Parathyroid adenoma (tissue), 2 donors: ENCODE results near the gene GRID1.

Experiments used
- H2AFZ ChIP-seq: fragments of 300-600 bp; sonication (generic); one replicate; pipeline ENCODE4 v1.7.0; 2017; ENCODE audit warnings: antibody characterized with exemption, mild to moderate bottlenecking
- H3K27ac ChIP-seq: fragments of 300-600 bp; sonication (generic); one replicate; pipeline ENCODE4 v1.7.0; 2017
- H3K27me3 ChIP-seq: fragments of 300-600 bp; sonication (generic); one replicate; pipeline ENCODE4 v1.7.0; 2017; ENCODE audit warnings: low read length; ENCODE audit not compliant: control insufficient read depth, insufficient read depth
- H3K36me3 ChIP-seq: fragments of 300-600 bp; sonication (generic); one replicate; pipeline ENCODE4 v1.7.0; 2017; ENCODE audit warnings: low read length; ENCODE audit not compliant: control insufficient read depth, insufficient read depth
- H3K4me1 ChIP-seq: fragments of 300-600 bp; sonication (generic); one replicate; pipeline ENCODE4 v1.7.0; 2017; ENCODE audit warnings: control low read depth
- H3K4me2 ChIP-seq: fragments of 300-600 bp; sonication (generic); one replicate; pipeline ENCODE4 v1.7.0; 2017; ENCODE audit warnings: low read length
- H3K4me3 ChIP-seq: fragments of 300-600 bp; sonication (generic); one replicate; pipeline ENCODE4 v1.7.0; 2017; ENCODE audit warnings: low read depth, low read length
- H3K79me2 ChIP-seq: fragments of 300-600 bp; sonication (generic); one replicate; pipeline ENCODE4 v1.7.0; 2017; ENCODE audit warnings: control low read depth
- H3K9ac ChIP-seq: fragments of 300-600 bp; sonication (generic); one replicate; pipeline ENCODE4 v1.7.0; 2017; ENCODE audit warnings: mild to moderate bottlenecking
- H3K9me3 ChIP-seq: fragments of 300-600 bp; sonication (generic); one replicate; pipeline ENCODE4 v1.7.0; 2017; ENCODE audit warnings: low read length; ENCODE audit not compliant: control insufficient read depth
- TF ChIP-seq, protein P1 (sequence below): fragments of 300-600 bp; sonication (generic); IDR thresholded peaks from one replicate; pipeline ENCODE4 v1.7.0; 2017; ENCODE audit warnings: antibody characterized with exemption, mild to moderate bottlenecking
- donor health status: primary hyperparathyroidism.

Gene GRID1

GRCh38 chr10:86374664-86375063 lies 8.1 kb upstream of the GRID1 start:
- no peaks in the 10 kb centered on the region for H3K36me3 ChIP-seq
- no peaks in the 10 kb centered on the region for H3K27me3 ChIP-seq
- H3K79me2 ChIP-seq = no peaks in the 10 kb centered on the region
- H3K4me1 ChIP-seq = no peaks in the 10 kb centered on the region
- H3K4me3 ChIP-seq = no peak overlapping the region
- no peaks in the 10 kb centered on the region for H3K9me3 ChIP-seq
- H3K27ac ChIP-seq = no peak overlapping the region
- no peak overlapping the region for H2AFZ ChIP-seq
- H3K9ac ChIP-seq = no peak overlapping the region
- no peak overlapping the region for H3K4me2 ChIP-seq
- TF ChIP-seq, protein P1, sequence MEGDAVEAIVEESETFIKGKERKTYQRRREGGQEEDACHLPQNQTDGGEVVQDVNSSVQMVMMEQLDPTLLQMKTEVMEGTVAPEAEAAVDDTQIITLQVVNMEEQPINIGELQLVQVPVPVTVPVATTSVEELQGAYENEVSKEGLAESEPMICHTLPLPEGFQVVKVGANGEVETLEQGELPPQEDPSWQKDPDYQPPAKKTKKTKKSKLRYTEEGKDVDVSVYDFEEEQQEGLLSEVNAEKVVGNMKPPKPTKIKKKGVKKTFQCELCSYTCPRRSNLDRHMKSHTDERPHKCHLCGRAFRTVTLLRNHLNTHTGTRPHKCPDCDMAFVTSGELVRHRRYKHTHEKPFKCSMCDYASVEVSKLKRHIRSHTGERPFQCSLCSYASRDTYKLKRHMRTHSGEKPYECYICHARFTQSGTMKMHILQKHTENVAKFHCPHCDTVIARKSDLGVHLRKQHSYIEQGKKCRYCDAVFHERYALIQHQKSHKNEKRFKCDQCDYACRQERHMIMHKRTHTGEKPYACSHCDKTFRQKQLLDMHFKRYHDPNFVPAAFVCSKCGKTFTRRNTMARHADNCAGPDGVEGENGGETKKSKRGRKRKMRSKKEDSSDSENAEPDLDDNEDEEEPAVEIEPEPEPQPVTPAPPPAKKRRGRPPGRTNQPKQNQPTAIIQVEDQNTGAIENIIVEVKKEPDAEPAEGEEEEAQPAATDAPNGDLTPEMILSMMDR = no peak

GRCh38 chr10:86373828-86374227 lies 7.2 kb upstream of the GRID1 start:
- Histone ChIP-seq H3K4me1 (no peaks in the 10 kb centered on the region), H3K79me2 (no peaks in the 10 kb centered on the region), H2AFZ (no peak overlapping the region), H3K4me3 (no peak overlapping the region), H3K9ac (no peak overlapping the region), H3K9me3 (no peaks in the 10 kb centered on the region), H3K27me3 (no peaks in the 10 kb centered on the region), H3K4me2 (no peak overlapping the region), H3K27ac (no peak overlapping the region), H3K36me3 (no peaks in the 10 kb centered on the region)
- TF ChIP-seq, protein P1 = no peak

GRCh38 chr10:86373251-86373650 lies 6.7 kb upstream of the GRID1 start:
- no peaks in the 10 kb centered on the region for H3K27me3 ChIP-seq
- TF ChIP-seq, protein P1 = no peak
- no peaks in the 10 kb centered on the region for H3K79me2 ChIP-seq
- H2AFZ ChIP-seq = no peak overlapping the region
- H3K4me3 ChIP-seq = no peak overlapping the region
- H3K9me3 ChIP-seq = no peaks in the 10 kb centered on the region
- no peaks in the 10 kb centered on the region for H3K4me1 ChIP-seq
- H3K4me2 ChIP-seq = no peak overlapping the region
- no peaks in the 10 kb centered on the region for H3K36me3 ChIP-seq
- no peak overlapping the region for H3K27ac ChIP-seq
- H3K9ac ChIP-seq = no peak overlapping the region

GRCh38 chr10:86372784-86373239 lies 6.2 kb upstream of the GRID1 start:
- Histone ChIP-seq H3K4me2 (no peak overlapping the region), H3K27me3 (no peaks in the 10 kb centered on the region), H3K27ac (no peak overlapping the region), H3K36me3 (no peaks in the 10 kb centered on the region), H3K9ac (no peak overlapping the region), H3K79me2 (no peaks in the 10 kb centered on the region), H2AFZ (no peak overlapping the region), H3K9me3 (no peaks in the 10 kb centered on the region), H3K4me3 (no peak overlapping the region), H3K4me1 (no peaks in the 10 kb centered on the region)
- TF ChIP-seq, protein P1 = no peak

DNA sequence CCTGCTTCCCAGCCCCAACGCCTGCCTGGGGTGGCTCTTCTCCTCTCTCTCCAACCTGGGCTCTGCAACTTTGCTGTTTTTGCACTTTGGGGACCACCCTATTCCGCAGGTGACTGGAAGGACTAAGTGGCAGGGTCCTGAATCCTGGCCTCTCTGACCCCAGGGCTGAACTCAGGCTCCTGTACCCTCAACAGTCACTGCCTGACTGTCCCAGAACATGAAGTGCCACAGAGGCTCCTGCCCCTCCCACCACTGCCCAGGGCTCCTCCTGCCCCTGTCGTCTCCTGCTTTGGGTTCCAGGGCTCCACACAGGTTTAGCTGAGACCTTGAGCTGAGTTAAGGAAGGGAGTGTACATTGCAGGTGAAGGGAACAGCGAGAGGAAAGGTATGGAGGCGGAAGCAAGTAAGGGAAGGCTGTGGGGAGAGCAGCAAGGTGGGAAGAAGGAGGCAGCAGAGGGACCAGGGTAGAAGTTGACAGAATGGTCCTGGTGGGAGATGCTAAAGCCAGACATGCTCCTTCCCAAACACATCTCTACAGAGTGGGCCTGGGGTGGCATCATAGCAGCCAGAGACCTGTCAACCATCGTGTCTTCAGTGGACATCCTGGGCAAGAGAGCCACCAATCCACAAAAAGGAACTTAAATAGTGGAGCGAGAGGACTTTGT lies 5.7 kb upstream of the GRID1 start:
- Histone ChIP-seq H3K27me3 (no peaks in the 10 kb centered on the region), H2AFZ (no peak overlapping the region), H3K9me3 (no peaks in the 10 kb centered on the region), H3K4me2 (no peak overlapping the region), H3K4me3 (no peak overlapping the region), H3K79me2 (no peaks in the 10 kb centered on the region), H3K27ac (no peak overlapping the region), H3K9ac (no peak overlapping the region), H3K36me3 (no peaks in the 10 kb centered on the region), H3K4me1 (no peaks in the 10 kb centered on the region)
- TF ChIP-seq, protein P1 = no peak
